ENCODE data around the gene RAB6B. TPM values are rescaled to one million over a fixed set of nuclear protein-coding genes. Genes with fewer than 3 reads are reported as not detected.
A peak's percentile ranks its signal among the peaks of the same experiment; 100 is the strongest.

Gene RAB6B
- total RNA-seq, 2 donors from 2014 or later = 2.6 to 5.6 TPM

GRCh38 chr3:133820889-133821675, 74.6 kb downstream of the RAB6B start:
- no peaks in the 10 kb centered on the region for H3K9me3 ChIP-seq
- peaks cover 5% of the 10 kb centered on the region for H3K36me3 ChIP-seq

GRCh38 chr3:133820129-133820528, 75.6 kb downstream of the RAB6B start:
- H3K27ac ChIP-seq = no peak overlapping the region
- intact Hi-C loops (cut with DNase I) = no loop called here
- DNase-seq = no peak
- H3K27me3 ChIP-seq = no peaks in the 10 kb centered on the region
- no peak for TF ChIP-seq CTCF (IDR thresholded peaks at IDR 0.05)
- no peaks in the 10 kb centered on the region for H3K9me3 ChIP-seq
- H3K36me3 ChIP-seq = peaks cover 5% of the 10 kb centered on the region
- no peaks in the 10 kb centered on the region for H3K4me1 ChIP-seq
- H3K4me3 ChIP-seq = no peak overlapping the region
- H3K9ac ChIP-seq (ENCODE audit: low read depth in 2 of 2, low read length in 2 of 2) = no peak overlapping the region

More at GRCh38 chr3:133820889-133821675, 74.6 kb downstream of the RAB6B start:
- TF ChIP-seq CTCF (IDR thresholded peaks at IDR 0.05) = no peak
- Histone ChIP-seq H3K27ac (no peak overlapping the region), H3K4me3 (no peak overlapping the region), H3K27me3 (no peaks in the 10 kb centered on the region), H3K4me1 (no peaks in the 10 kb centered on the region), H3K9ac (ENCODE audit: low read depth in 2 of 2, low read length in 2 of 2) (no peak overlapping the region)
- intact Hi-C loops (cut with DNase I) = no loop called here
- DNase-seq = no peak

GRCh38 chr3:133815386-133815785, 80.3 kb downstream of the RAB6B start:
- no peak for TF ChIP-seq CTCF (IDR thresholded peaks at IDR 0.05)
- H3K27ac ChIP-seq = no peak overlapping the region
- no peak overlapping the region for H3K4me3 ChIP-seq
- DNase-seq = no peak
- intact Hi-C loops (cut with DNase I) = loop anchor here (10.0 kb wide), 1 partner anchor 249 kb away; no protein-coding TSS in a partner anchor
- no peaks in the 10 kb centered on the region for H3K9me3 ChIP-seq
- no peaks in the 10 kb centered on the region for H3K4me1 ChIP-seq
- no peak overlapping the region for H3K9ac ChIP-seq (ENCODE audit: low read depth in 2 of 2, low read length in 2 of 2)
- peaks cover under 1% of the 10 kb centered on the region for H3K36me3 ChIP-seq
- H3K27me3 ChIP-seq = no peaks in the 10 kb centered on the region

DNA sequence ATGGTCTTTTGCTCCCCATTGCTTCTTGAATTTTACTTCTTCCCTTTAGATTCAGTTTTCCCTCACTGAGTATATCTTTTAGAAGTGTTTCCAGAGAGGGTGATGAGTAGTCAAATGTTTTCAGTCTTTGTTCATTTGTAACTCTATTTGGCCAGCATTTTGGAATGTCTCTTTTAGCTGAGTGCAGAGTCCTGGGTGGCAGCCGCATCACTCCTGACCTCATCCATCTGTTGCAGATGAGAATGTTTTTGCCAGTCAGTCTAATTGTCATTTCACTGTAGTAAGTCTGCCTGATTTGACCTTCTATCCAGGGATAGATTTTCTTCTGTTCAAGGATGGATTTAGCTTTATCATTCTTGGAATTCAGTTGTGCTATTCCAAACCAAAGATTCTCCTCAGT, 82.8 kb downstream of the RAB6B start:
- Histone ChIP-seq H3K4me3 (no peak overlapping the region), H3K9ac (ENCODE audit: low read depth in 2 of 2, low read length in 2 of 2) (no peak overlapping the region), H3K36me3 (peaks cover 7% of the 10 kb centered on the region), H3K9me3 (no peaks in the 10 kb centered on the region), H3K27me3 (no peaks in the 10 kb centered on the region), H3K27ac (no peak overlapping the region), H3K4me1 (no peaks in the 10 kb centered on the region)
- intact Hi-C loops (cut with DNase I) = loop anchor here (10.0 kb wide), 1 partner anchor 252 kb away; no protein-coding TSS in a partner anchor
- TF ChIP-seq CTCF (IDR thresholded peaks at IDR 0.05) = no peak
- DNase-seq = no peak

DNA sequence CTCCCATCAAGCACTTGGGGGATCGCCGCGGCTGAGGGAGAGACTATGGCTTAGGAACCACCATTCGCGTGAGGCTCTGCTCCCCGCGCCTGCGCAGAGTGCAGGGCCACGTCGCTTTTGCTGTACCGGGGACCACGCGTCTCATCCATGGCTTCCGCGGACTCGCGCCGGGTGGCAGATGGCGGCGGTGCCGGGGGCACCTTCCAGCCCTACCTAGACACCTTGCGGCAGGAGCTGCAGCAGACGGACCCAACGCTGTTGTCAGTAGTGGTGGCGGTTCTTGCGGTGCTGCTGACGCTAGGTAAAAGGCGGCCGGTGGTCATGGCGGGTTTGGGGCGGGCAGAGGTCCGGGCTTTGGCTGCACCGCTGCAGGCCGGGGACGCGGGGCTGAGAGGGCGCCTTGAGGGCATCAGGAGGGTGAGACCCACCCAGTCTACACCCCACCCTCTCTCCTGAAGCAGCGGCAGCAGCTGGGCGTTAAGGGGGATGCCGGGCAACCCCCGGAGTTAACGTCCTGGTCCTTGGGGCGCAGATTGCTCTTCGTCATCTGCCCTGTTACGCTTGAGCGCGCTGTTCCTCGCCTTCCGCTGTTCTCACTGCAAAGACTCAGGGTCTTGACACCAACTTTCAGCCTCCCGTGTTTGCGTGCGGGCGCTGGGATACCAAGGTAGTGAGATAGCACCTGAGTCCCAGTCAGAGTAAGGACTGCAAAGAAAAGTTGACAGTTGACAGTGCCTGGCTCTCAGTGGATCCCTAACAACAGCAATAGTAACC, 89.8 kb downstream of the RAB6B start, which contains the start of gene SRPRB:
Gene SRPRB, plus strand, starts transcription at position 114 of the 774 bp plus-strand sequence. Its CDS starts 34 bp downstream, at position 148.
- Histone ChIP-seq H3K9ac (ENCODE audit: low read depth in 2 of 2, low read length in 2 of 2) (peak within 1 kb of the TSS; percentile 69 to 79), H3K4me3 (peak within 1 kb of the TSS; percentile 84), H3K4me1 (no peaks in the 10 kb centered on the region), H3K36me3 (peaks cover 7% of the 10 kb centered on the region), H3K9me3 (no peaks in the 10 kb centered on the region), H3K27ac (peak within 1 kb of the TSS; percentile 23), H3K27me3 (no peaks in the 10 kb centered on the region)
- peak; percentile 97 for DNase-seq
- intact Hi-C loops (cut with DNase I) = loop anchor here (10.0 kb wide), 1 partner anchor 141 kb away; the partner anchor contains the start of gene TOPBP1
- no peak for TF ChIP-seq CTCF (IDR thresholded peaks at IDR 0.05)
